Osteocyte (in vitro differentiated cells): ENCODE data around the gene CATSPERZ. TPM values are rescaled to one million over a fixed set of nuclear protein-coding genes. Genes with fewer than 3 reads are reported as not detected.
A peak's percentile ranks its signal among the peaks of the same experiment; 100 is the strongest.

ENCODE experiments used
- DNase-seq: peaks from one replicate; pipeline ENCODE4 v3.0.0; 2021; ENCODE audit warnings: mixed read lengths; ENCODE audit not compliant: unreplicated experiment; ENCODE audit errors: extremely low spot score
- H3K27ac Mint-ChIP-seq: one replicate; pipeline ENCODE4 v1.8.0; 2021; ENCODE audit warnings: mild to moderate bottlenecking, mixed read lengths; ENCODE audit not compliant: unreplicated experiment
- H3K27me3 Mint-ChIP-seq: one replicate; pipeline ENCODE4 v1.8.0; 2021; ENCODE audit warnings: mixed read lengths; ENCODE audit not compliant: unreplicated experiment
- H3K36me3 Mint-ChIP-seq: one replicate; pipeline ENCODE4 v1.8.0; 2021; ENCODE audit warnings: mixed read lengths; ENCODE audit not compliant: unreplicated experiment
- H3K4me1 Mint-ChIP-seq: one replicate; pipeline ENCODE4 v1.8.0; 2021; ENCODE audit warnings: mixed read lengths; ENCODE audit not compliant: unreplicated experiment
- H3K4me3 Mint-ChIP-seq: one replicate; pipeline ENCODE4 v1.8.0; 2021; ENCODE audit warnings: mild to moderate bottlenecking, moderate library complexity, mixed read lengths; ENCODE audit not compliant: unreplicated experiment
- H3K9me3 Mint-ChIP-seq: one replicate; pipeline ENCODE4 v1.8.0; 2021; ENCODE audit warnings: mixed read lengths; ENCODE audit not compliant: unreplicated experiment
- total RNA-seq: library from RNA; stranded (reverse); gene quantifications from 2 replicates; pipeline ENCODE4 v1.2.1, GENCODE V29; 2021
- TF ChIP-seq, protein P1 (sequence below): fragments of 200-600 bp; sonication (generic); IDR thresholded peaks from 2 replicates; pipeline ENCODE4 v1.5.0; 2021; ENCODE audit warnings: antibody characterized with exemption, mild to moderate bottlenecking, moderate library complexity

CATSPERZ gene
- total RNA-seq, 1 donor from 2014 or later, result not detected

DNA sequence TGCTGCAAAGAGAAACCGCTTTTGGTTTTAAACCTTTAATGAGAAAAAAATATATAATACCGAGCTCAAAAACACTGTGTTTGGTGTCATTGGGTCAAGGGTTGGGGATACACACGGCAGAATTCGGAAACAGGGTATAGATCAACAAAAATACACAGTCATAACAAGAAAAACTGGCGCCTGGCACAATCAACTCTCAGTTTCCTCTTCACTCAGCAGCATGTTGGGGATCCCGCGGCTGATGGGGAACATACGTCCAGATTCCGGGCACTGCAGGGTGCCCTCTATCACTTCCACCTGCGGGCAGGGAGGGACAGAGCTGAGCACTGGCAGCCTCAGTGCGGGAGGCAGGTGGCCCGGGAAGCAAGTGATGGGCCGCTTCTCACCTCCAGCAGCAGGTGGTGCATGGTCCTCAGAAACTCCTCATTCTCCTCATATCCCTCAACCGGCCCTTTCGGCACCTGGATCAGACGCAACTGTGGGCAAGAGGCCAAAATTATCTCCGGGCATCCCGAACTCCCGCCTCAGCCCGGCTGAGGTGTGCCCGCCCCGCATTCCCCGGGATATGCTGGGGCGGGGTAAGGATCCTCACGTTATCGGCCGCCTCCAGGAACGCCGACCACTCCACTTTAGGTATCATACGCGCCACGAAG lies 16.6 kb downstream of the CATSPERZ start:
- Mint-ChIP-seq H3K27me3 (no peaks in the 10 kb centered on the region), H3K27ac (peak overlapping the region; percentile 99), H3K36me3 (peaks cover 19% of the 10 kb centered on the region), H3K4me1 (peaks cover 39% of the 10 kb centered on the region), H3K9me3 (no peaks in the 10 kb centered on the region), H3K4me3 (peak overlapping the region; percentile 92)
- no peak for DNase-seq
- TF ChIP-seq, protein P1, sequence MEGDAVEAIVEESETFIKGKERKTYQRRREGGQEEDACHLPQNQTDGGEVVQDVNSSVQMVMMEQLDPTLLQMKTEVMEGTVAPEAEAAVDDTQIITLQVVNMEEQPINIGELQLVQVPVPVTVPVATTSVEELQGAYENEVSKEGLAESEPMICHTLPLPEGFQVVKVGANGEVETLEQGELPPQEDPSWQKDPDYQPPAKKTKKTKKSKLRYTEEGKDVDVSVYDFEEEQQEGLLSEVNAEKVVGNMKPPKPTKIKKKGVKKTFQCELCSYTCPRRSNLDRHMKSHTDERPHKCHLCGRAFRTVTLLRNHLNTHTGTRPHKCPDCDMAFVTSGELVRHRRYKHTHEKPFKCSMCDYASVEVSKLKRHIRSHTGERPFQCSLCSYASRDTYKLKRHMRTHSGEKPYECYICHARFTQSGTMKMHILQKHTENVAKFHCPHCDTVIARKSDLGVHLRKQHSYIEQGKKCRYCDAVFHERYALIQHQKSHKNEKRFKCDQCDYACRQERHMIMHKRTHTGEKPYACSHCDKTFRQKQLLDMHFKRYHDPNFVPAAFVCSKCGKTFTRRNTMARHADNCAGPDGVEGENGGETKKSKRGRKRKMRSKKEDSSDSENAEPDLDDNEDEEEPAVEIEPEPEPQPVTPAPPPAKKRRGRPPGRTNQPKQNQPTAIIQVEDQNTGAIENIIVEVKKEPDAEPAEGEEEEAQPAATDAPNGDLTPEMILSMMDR, result peak; percentile 12

DNA sequence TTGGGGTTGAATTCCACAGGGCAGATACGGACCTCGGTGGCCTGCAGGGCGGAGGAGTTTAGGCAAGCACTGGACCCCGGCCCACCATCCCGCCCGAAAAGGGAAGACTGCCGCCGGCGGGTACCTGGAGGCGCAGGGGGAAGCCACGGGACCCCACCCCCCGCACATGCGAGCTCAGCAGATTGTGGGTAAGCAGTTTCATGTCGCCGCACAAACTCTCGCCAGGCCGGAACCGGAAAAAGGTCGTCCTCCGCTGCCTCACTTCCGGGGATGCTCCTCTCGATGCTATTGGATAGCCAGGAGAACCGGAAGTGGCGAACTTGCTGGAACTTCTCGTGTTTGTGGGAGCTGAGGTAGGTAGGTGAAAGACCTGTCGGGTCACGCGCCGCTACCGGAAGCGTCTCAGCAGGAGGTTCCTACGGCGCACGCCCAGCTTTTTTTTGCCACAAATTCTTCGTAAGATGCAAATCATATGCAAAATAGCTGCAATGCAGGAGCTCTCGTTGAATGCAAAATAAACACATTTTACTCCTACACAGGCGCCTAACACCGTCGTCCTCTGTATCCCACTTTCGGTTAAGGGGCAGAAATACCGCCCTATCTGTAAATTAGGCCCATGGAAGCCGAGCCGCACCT lies 17.3 kb downstream of the CATSPERZ start, which contains the start of gene TRMT112:
Gene TRMT112, minus strand, starts transcription at position 235 of the 636 bp plus-strand sequence. Its CDS starts 33 bp downstream, at position 202.
- DNase-seq, result peak; percentile 97
- H3K36me3 Mint-ChIP-seq, result peaks cover 21% of the 10 kb centered on the region
- peak within 1 kb of the TSS; percentile 92 for H3K4me3 Mint-ChIP-seq
- peaks cover 39% of the 10 kb centered on the region for H3K4me1 Mint-ChIP-seq
- TF ChIP-seq, protein P1, result no peak
- H3K9me3 Mint-ChIP-seq, result no peaks in the 10 kb centered on the region
- no peaks in the 10 kb centered on the region for H3K27me3 Mint-ChIP-seq
- H3K27ac Mint-ChIP-seq, result peak within 1 kb of the TSS; percentile 99

DNA sequence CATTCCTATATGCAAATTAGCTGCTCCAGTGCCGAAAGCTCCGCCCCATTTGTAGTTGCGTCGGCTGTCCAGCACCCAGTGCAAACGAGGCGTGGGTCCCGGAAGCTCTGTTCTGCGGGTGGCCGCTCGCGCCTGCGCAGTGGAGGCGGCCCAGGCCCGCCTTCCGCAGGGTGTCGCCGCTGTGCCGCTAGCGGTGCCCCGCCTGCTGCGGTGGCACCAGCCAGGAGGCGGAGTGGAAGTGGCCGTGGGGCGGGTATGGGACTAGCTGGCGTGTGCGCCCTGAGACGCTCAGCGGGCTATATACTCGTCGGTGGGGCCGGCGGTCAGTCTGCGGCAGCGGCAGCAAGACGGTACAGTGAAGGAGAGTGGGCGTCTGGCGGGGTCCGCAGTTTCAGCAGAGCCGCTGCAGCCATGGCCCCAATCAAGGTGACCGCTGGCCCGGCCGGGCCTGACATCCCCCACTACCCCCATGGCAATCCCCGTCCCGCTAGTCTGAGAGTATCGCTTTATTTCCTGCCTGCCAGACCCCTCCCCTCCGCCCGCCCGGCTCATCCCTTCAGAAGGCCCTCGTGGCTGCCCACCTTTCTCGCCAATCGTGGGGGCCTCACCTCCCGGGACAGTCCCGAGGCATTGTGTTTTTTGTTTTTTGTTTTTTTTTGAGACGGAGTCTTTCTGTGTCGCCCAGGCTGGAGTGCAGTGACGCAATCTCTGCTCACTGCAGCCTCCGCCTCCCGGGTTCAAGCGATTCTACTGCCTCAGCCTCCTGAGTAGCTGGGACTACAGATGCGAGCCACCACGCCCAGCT lies 18.0 kb downstream of the CATSPERZ start, which contains the start of gene PRDX5:
Gene PRDX5, plus strand, starts transcription at position 161 of the 805 bp plus-strand sequence. Its CDS starts 95 bp downstream, at position 256.
- peaks cover 39% of the 10 kb centered on the region for H3K4me1 Mint-ChIP-seq
- no peaks in the 10 kb centered on the region for H3K9me3 Mint-ChIP-seq
- peak; percentile 98 for DNase-seq
- peak within 1 kb of the TSS; percentile 92 for H3K4me3 Mint-ChIP-seq
- peak within 1 kb of the TSS; percentile 99 for H3K27ac Mint-ChIP-seq
- no peaks in the 10 kb centered on the region for H3K27me3 Mint-ChIP-seq
- TF ChIP-seq, protein P1, result peak; percentile 45
- H3K36me3 Mint-ChIP-seq, result peaks cover 21% of the 10 kb centered on the region

DNA sequence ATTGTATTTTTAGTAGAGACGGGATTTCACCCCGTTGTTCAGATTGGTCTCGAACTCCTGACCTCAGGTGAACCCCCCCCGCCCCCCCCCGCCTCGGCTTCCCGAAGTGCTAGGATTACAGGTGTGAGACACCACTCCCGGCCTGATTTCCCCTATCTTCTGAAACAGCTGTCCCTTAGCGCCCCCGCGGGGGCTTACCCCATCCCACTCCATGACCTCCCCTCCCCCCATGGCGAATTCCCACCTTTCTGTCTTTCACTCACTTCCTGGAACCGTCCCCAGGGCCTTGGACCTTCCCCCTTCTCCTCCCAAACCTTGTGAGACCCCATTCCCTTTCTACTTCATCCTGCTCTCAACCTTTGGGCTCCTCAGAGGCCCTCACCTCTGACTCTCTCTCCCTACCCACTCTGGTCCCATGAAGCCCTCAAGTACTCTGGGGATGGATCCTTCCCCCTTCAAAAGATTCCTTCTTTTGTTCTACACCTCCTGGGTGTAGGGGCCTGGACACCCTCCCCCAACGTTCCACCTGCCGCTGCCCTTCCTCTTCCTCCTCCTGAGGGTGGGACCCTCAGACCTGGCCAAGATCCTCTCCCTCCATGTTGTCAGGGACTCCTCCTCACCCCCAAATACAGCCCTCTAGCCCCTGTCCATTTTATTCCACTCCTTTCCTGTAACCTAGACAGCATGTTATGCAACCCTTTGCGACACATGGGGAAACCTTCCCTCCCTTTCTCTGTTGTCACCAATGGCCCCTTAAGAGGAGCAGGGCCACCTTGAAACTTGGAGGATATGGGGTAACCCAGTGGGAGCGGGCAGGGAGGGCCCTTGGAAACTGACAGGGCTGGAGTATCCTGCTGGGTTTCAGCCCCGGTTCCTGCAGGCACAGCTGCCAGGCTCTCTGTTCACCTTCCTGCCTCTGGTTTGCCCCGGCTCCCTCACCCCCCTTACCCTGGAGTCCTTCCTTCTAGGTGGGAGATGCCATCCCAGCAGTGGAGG lies 18.9 kb downstream of the CATSPERZ start:
- H3K4me3 Mint-ChIP-seq, result peak overlapping the region; percentile 92
- TF ChIP-seq, protein P1, result no peak
- no peaks in the 10 kb centered on the region for H3K27me3 Mint-ChIP-seq
- H3K27ac Mint-ChIP-seq, result peak overlapping the region; percentile 99
- H3K9me3 Mint-ChIP-seq, result no peaks in the 10 kb centered on the region
- DNase-seq, result no peak
- H3K36me3 Mint-ChIP-seq, result peaks cover 21% of the 10 kb centered on the region
- peaks cover 39% of the 10 kb centered on the region for H3K4me1 Mint-ChIP-seq
